ENCODE data around the gene ZNF112. TPM values are rescaled to one million over a fixed set of nuclear protein-coding genes. Genes with fewer than 3 reads are reported as not detected.

ZNF112 gene
- total RNA-seq, 1 donor: 8.6 TPM

- no peak for TF ChIP-seq CTCF (IDR thresholded peaks at IDR 0.05; ENCODE audit: insufficient read depth, low read depth, low read length)
- DNase-seq (ENCODE audit: low read depth): no peak
- no peak overlapping the region for H3K4me3 ChIP-seq (ENCODE audit: low read depth, low read length)
Observed at GRCh38 chr19:44313231-44313630, 43.2 kb downstream of the ZNF112 start.

GRCh38 chr19:44308011-44308410 is 48.5 kb downstream of the ZNF112 start:
- no peak for DNase-seq (ENCODE audit: low read depth)
- no peak for TF ChIP-seq CTCF (IDR thresholded peaks at IDR 0.05; ENCODE audit: insufficient read depth, low read depth, low read length)
- H3K4me3 ChIP-seq (ENCODE audit: low read depth, low read length): no peak overlapping the region

GRCh38 chr19:44306283-44306682 is 50.2 kb downstream of the ZNF112 start:
- H3K4me3 ChIP-seq (ENCODE audit: low read depth, low read length): no peak overlapping the region
- no peak for DNase-seq (ENCODE audit: low read depth)
- no peak for TF ChIP-seq CTCF (IDR thresholded peaks at IDR 0.05; ENCODE audit: insufficient read depth, low read depth, low read length)

- H3K4me3 ChIP-seq (ENCODE audit: low read depth, low read length): peak overlapping the region; percentile 84
- no peak for TF ChIP-seq CTCF (IDR thresholded peaks at IDR 0.05; ENCODE audit: insufficient read depth, low read depth, low read length)
- DNase-seq (ENCODE audit: low read depth): no peak
Observed at GRCh38 chr19:44305457-44305856, 51.0 kb downstream of the ZNF112 start.

- H3K4me3 ChIP-seq (ENCODE audit: low read depth, low read length): peak within 1 kb of the TSS; percentile 84
- DNase-seq (ENCODE audit: low read depth): peak; percentile 98
- no peak for TF ChIP-seq CTCF (IDR thresholded peaks at IDR 0.05; ENCODE audit: insufficient read depth, low read depth, low read length)
Observed at GRCh38 chr19:44304659-44305193, 51.8 kb downstream of the ZNF112 start, which contains the start of gene ZNF235. TSS of gene ZNF235 (minus strand) at chr19:44305025. CDS start at chr19:44303404, 1,621 bp downstream.

- no peak for TF ChIP-seq CTCF (IDR thresholded peaks at IDR 0.05; ENCODE audit: insufficient read depth, low read depth, low read length)
- peak overlapping the region; percentile 84 for H3K4me3 ChIP-seq (ENCODE audit: low read depth, low read length)
- peak; percentile 59 for DNase-seq (ENCODE audit: low read depth)
Observed at GRCh38 chr19:44303976-44304568, 52.4 kb downstream of the ZNF112 start.

GRCh38 chr19:44303320-44303719 is 53.2 kb downstream of the ZNF112 start:
- H3K4me3 ChIP-seq (ENCODE audit: low read depth, low read length): peak overlapping the region; percentile 13
- no peak for TF ChIP-seq CTCF (IDR thresholded peaks at IDR 0.05; ENCODE audit: insufficient read depth, low read depth, low read length)
- no peak for DNase-seq (ENCODE audit: low read depth)

Data from fibroblast of villous mesenchyme (primary cell).